Keratinocyte (primary cell): Measurements from ENCODE around the gene ABI1. TPM values are rescaled to one million over a fixed set of nuclear protein-coding genes. Genes with fewer than 3 reads are reported as not detected.
A peak's percentile ranks its signal among the peaks of the same experiment; 100 is the strongest.

Experiments
- DNase-seq: peaks from one replicate; pipeline ENCODE4 v3.0.0-alpha.2; 2011; ENCODE audit warnings: low read depth, missing footprints, low spot score
- FAIRE-seq: peaks from 2 replicates; lab custom pipeline; 2011; peaks lifted over from hg19 to GRCh38; lab: Jason Lieb, UNC
- H2AFZ ChIP-seq: 2 replicates; pipeline ENCODE4 v1.6.0; 2012; ENCODE audit warnings: low read length, control low read depth, inconsistent platforms; ENCODE audit not compliant: control insufficient read depth
- H3K27ac ChIP-seq: 2 replicates; pipeline ENCODE4 v1.5.1; 2011; ENCODE audit warnings: low read length; ENCODE audit not compliant: control insufficient read depth, insufficient read depth
- H3K27me3 ChIP-seq: 3 replicates; pipeline ENCODE4 v1.6.0; 2011; ENCODE audit warnings: low read length; ENCODE audit not compliant: control insufficient read depth, insufficient read depth; ENCODE audit errors: extremely low read depth
- H3K36me3 ChIP-seq, 2 experiments: 2 replicates in 1 of 2; 3 replicates in 1 of 2; pipeline ENCODE4 v1.5.1; 2011; ENCODE audit warnings: low read length in 2 of 2, mild to moderate bottlenecking in 1 of 2; ENCODE audit not compliant: control insufficient read depth in 2 of 2, insufficient read depth in 2 of 2; ENCODE audit errors: extremely low read depth in 1 of 2
- H3K4me1 ChIP-seq: 3 replicates; pipeline ENCODE4 v1.5.1; 2011; ENCODE audit warnings: low read length; ENCODE audit not compliant: control insufficient read depth, insufficient read depth; ENCODE audit errors: extremely low read depth
- H3K4me2 ChIP-seq: 3 replicates; pipeline ENCODE4 v1.6.0; 2011; ENCODE audit warnings: low read depth, low read length; ENCODE audit not compliant: control insufficient read depth, insufficient read depth; ENCODE audit errors: extremely low read depth
- H3K4me3 ChIP-seq, 3 experiments: fragments of 200-600 bp in 1 of 3; sonication (generic) in 1 of 3; 2 replicates in 2 of 3; 3 replicates in 1 of 3; pipeline ENCODE4 v1.5.1; 2011 to 2016; ENCODE audit warnings: low read length in 3 of 3, mild to moderate bottlenecking in 3 of 3, control low read depth in 2 of 3, inconsistent platforms in 1 of 3, low read depth in 1 of 3, mixed read lengths in 1 of 3, mixed run types in 1 of 3, moderate library complexity in 1 of 3; ENCODE audit not compliant: control insufficient read depth in 2 of 3, insufficient read depth in 2 of 3; ENCODE audit errors: extremely low read depth in 1 of 3
- H3K79me2 ChIP-seq: 2 replicates; pipeline ENCODE4 v1.6.0; 2012; ENCODE audit warnings: low read length; ENCODE audit not compliant: control insufficient read depth, insufficient read depth
- H3K9ac ChIP-seq: 3 replicates; pipeline ENCODE4 v1.6.0; 2011; ENCODE audit warnings: low read length; ENCODE audit not compliant: control insufficient read depth, insufficient read depth; ENCODE audit errors: extremely low read depth
- H3K9me1 ChIP-seq: 3 replicates; pipeline ENCODE4 v1.6.0; 2011; ENCODE audit warnings: low read length; ENCODE audit not compliant: control insufficient read depth, insufficient read depth; ENCODE audit errors: extremely low read depth
- H3K9me3 ChIP-seq: 2 replicates; pipeline ENCODE4 v1.5.1; 2012; ENCODE audit warnings: low read depth, low read length; ENCODE audit not compliant: control insufficient read depth
- H4K20me1 ChIP-seq: 3 replicates; pipeline ENCODE4 v1.6.0; 2011; ENCODE audit warnings: low read length; ENCODE audit not compliant: control insufficient read depth, insufficient read depth; ENCODE audit errors: extremely low read depth
- EZH2 ChIP-seq: IDR thresholded peaks from one replicate; pipeline ENCODE4 v1.6.1; 2012; ENCODE audit warnings: inconsistent platforms, mild to moderate bottlenecking, low read length, moderate library complexity
- dilution Hi-C: fragments of 300-500 bp; cut with MboI; formaldehyde crosslinking; loops from one replicate; pipeline ENCODE4 v1.7.0; 2020; ENCODE audit warnings: low sequenced_read_pairs; ENCODE audit not compliant: extremely low pct_ligation_motif_present
- polyA plus RNA-seq, 5 experiments: library from polyadenylated mRNA; depleted of rRNA in 3 of 5; stranded (reverse) in 3 of 5; stranded (forward) in 1 of 5; unstranded in 1 of 5; fragments of >200 nt; gene quantifications; 1 replicate in 1 of 5; 2 replicates in 3 of 5; 3 replicates in 1 of 5; pipeline versions ENCODE4 v1.2.1 to v1.2.3, GENCODE V29; 2011 to 2012; ENCODE audit warnings: missing spikeins in 2 of 5, low read depth in 1 of 5, low replicate concordance in 1 of 5
- TF ChIP-seq, protein P1 (sequence below), 3 experiments: IDR thresholded peaks in 1 of 3; conservative IDR thresholded peaks in 1 of 3; optimal IDR thresholded peaks in 1 of 3; 2 replicates in 2 of 3; 3 replicates in 1 of 3; pipeline versions ENCODE3 to v1.5.1; 2011; ENCODE audit warnings: low read length in 3 of 3, mild to moderate bottlenecking in 3 of 3, moderate library complexity in 2 of 3, control low read depth in 1 of 3, inconsistent platforms in 1 of 3; ENCODE audit not compliant: insufficient read depth in 2 of 3; ENCODE audit errors: extremely low read depth in 1 of 3

Gene ABI1
- polyA plus RNA-seq, 1 donor (not counting 4 experiments of a cell fraction or from before 2014, with no cell fraction given), result 78.9 TPM

DNA sequence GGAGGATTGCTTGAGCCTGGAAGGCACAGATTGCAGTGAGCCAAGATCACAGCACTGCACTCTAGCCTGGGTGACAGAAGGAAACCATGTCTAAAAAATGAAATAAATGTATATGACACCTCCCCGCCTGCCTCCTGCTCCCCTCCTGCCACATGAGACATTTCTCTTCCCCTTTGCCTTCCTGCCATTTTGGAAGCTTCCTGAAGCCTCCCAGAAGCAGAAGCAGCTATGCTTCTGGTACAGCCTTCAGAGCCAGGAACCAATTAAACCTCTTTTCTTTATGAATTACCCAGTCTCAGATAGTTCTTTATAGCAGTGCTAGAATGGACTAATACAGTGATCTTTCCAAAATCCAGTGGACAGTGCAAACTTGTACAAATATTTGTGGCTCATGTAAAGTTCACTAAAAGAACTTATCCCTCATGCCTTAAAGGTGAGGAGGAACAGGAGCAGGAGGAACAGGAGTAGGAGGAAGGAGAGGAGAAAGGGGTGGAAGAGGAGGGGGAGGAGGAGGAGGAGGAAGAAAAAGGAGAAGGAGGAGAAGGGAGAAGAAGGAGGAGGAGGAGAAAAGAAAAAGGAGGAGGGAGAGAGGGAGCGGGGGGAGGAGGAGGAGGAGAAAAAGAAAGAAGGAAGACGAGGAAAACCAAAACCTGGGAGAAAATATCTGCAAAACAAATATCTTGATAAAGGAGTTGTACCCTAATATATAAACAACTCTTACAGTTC is 2.8 kb upstream of the ABI1 start:
- H2AFZ ChIP-seq, result no peak overlapping the region
- no peak for FAIRE-seq

DNA sequence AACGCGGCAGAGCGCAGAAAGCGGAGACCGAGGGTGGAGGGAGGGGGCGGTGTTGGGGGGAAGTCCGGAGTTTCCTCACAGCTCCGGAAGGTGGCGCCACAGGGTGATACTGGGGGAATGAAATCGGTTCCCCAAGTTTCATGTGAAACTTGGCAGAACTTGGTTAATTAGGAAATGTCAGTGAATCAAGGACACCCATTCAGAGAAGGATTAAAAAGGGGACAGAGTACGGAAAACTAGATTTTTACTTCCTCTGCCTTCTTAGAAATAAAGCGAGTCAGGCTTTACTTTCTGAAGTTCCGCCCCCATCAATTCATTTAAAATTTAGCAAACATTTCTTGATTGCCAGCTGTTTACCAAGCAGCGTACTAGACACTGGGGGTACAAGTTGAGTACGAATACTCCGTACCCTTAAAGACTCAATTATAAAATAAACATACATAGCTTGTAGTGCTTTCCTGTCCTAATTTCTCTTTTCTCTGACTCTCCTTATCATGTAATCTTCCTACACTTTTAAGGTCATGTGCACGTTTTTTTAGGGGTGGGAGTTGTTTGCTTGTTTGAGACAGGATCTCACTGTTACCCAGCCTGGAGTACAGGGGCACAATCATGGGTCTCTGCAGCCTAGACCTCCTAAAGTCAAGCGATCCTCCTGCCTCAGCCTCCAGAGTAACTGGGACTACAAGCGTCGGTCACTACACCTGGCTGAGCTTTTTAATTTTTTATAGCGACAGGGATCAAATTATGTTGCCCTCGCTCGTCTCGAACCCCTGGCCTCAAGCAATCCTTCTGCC is 644 bp upstream of the ABI1 start:
- Histone ChIP-seq H3K27ac (peak overlapping the region; percentile 91), H3K79me2 (peaks cover 42% of the 10 kb centered on the region), H3K9ac (peak overlapping the region; percentile 65), H3K36me3 (no peaks in the 10 kb centered on the region), H3K4me2 (peak overlapping the region; percentile 63), H2AFZ (peak overlapping the region; percentile 79), H3K4me3 (peak overlapping the region in 1 of 3 experiments; percentile 43), H3K9me1 (no peaks in the 10 kb centered on the region), H4K20me1 (no peaks in the 10 kb centered on the region), H3K27me3 (no peaks in the 10 kb centered on the region), H3K4me1 (peaks cover 14% of the 10 kb centered on the region), H3K9me3 (no peaks in the 10 kb centered on the region)
- no peak for DNase-seq
- dilution Hi-C loops, result no loop called here
- TF ChIP-seq, protein P1, sequence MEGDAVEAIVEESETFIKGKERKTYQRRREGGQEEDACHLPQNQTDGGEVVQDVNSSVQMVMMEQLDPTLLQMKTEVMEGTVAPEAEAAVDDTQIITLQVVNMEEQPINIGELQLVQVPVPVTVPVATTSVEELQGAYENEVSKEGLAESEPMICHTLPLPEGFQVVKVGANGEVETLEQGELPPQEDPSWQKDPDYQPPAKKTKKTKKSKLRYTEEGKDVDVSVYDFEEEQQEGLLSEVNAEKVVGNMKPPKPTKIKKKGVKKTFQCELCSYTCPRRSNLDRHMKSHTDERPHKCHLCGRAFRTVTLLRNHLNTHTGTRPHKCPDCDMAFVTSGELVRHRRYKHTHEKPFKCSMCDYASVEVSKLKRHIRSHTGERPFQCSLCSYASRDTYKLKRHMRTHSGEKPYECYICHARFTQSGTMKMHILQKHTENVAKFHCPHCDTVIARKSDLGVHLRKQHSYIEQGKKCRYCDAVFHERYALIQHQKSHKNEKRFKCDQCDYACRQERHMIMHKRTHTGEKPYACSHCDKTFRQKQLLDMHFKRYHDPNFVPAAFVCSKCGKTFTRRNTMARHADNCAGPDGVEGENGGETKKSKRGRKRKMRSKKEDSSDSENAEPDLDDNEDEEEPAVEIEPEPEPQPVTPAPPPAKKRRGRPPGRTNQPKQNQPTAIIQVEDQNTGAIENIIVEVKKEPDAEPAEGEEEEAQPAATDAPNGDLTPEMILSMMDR (optimal IDR thresholded peaks at IDR 0.05 in 1 of 3, IDR thresholded peaks at IDR 0.05 in 1 of 3, conservative IDR thresholded peaks at IDR 0.05 in 1 of 3; ENCODE audit: extremely low read depth in 1 of 3, insufficient read depth in 2 of 3, low read length in 3 of 3), result peak; percentile 41 to 77 (median 67)
- TF ChIP-seq EZH2, result no peak
- FAIRE-seq, result no peak

More for the DNA sequence above, 2.8 kb upstream of the ABI1 start:
- Histone ChIP-seq H3K79me2 (peaks cover 21% of the 10 kb centered on the region), H3K9ac (no peak overlapping the region), H3K4me2 (no peak overlapping the region), H3K4me1 (peaks cover 11% of the 10 kb centered on the region), H3K4me3 (no peak overlapping the region), H4K20me1 (no peaks in the 10 kb centered on the region), H3K36me3 (no peaks in the 10 kb centered on the region), H3K27me3 (no peaks in the 10 kb centered on the region), H3K27ac (no peak overlapping the region), H3K9me3 (no peaks in the 10 kb centered on the region), H3K9me1 (no peaks in the 10 kb centered on the region)
- DNase-seq, result no peak
- TF ChIP-seq EZH2, result no peak
- TF ChIP-seq, protein P1 (optimal IDR thresholded peaks at IDR 0.05 in 1 of 3, IDR thresholded peaks at IDR 0.05 in 1 of 3, conservative IDR thresholded peaks at IDR 0.05 in 1 of 3; ENCODE audit: extremely low read depth in 1 of 3, insufficient read depth in 2 of 3, low read length in 3 of 3), result no peak
- dilution Hi-C loops, result no loop called here
